ENCODE data around the gene SLC7A4.

The SLC7A4 gene

GRCh38 chr22:20993304-20994127 is 38.8 kb downstream of the SLC7A4 start:
- TF ChIP-seq CTCF (IDR thresholded peaks at IDR 0.05): no peak
- Mint-ChIP-seq H3K4me1 (no peaks in the 10 kb centered on the region), H3K9me3 (no peaks in the 10 kb centered on the region), H3K27ac (no peak overlapping the region), H3K36me3 (ENCODE audit: low read depth) (no peaks in the 10 kb centered on the region), H3K27me3 (ENCODE audit: low read depth, poor library complexity) (no peaks in the 10 kb centered on the region), H3K4me3 (no peak overlapping the region)
- DNase-seq: no peak

- no peaks in the 10 kb centered on the region for H3K27me3 Mint-ChIP-seq (ENCODE audit: low read depth, poor library complexity)
- no peaks in the 10 kb centered on the region for H3K4me1 Mint-ChIP-seq
- no peak for DNase-seq
- H3K9me3 Mint-ChIP-seq: no peaks in the 10 kb centered on the region
- H3K27ac Mint-ChIP-seq: no peak overlapping the region
- no peak overlapping the region for H3K4me3 Mint-ChIP-seq
- peaks cover 2% of the 10 kb centered on the region for H3K36me3 Mint-ChIP-seq (ENCODE audit: low read depth)
- no peak for TF ChIP-seq CTCF (IDR thresholded peaks at IDR 0.05)
Measured at GRCh38 chr22:20992456-20993303, 39.7 kb downstream of the SLC7A4 start.

- H3K27ac Mint-ChIP-seq: no peak overlapping the region
Measured at GRCh38 chr22:20992056-20992442, 40.3 kb downstream of the SLC7A4 start.

GRCh38 chr22:20991252-20992055 is 40.9 kb downstream of the SLC7A4 start:
- no peak overlapping the region for H3K4me3 Mint-ChIP-seq
- no peaks in the 10 kb centered on the region for H3K9me3 Mint-ChIP-seq
- no peak for TF ChIP-seq CTCF (IDR thresholded peaks at IDR 0.05)
- H3K4me1 Mint-ChIP-seq: no peaks in the 10 kb centered on the region
- H3K27ac Mint-ChIP-seq: no peak overlapping the region
- H3K36me3 Mint-ChIP-seq (ENCODE audit: low read depth): peaks cover 7% of the 10 kb centered on the region
- no peaks in the 10 kb centered on the region for H3K27me3 Mint-ChIP-seq (ENCODE audit: low read depth, poor library complexity)
- no peak for DNase-seq

More at GRCh38 chr22:20992056-20992442, 40.3 kb downstream of the SLC7A4 start:
- no peak for DNase-seq
- no peaks in the 10 kb centered on the region for H3K9me3 Mint-ChIP-seq
- no peaks in the 10 kb centered on the region for H3K27me3 Mint-ChIP-seq (ENCODE audit: low read depth, poor library complexity)
- no peak for TF ChIP-seq CTCF (IDR thresholded peaks at IDR 0.05)
- no peaks in the 10 kb centered on the region for H3K4me1 Mint-ChIP-seq
- no peak overlapping the region for H3K4me3 Mint-ChIP-seq
- H3K36me3 Mint-ChIP-seq (ENCODE audit: low read depth): peaks cover 4% of the 10 kb centered on the region

- no peaks in the 10 kb centered on the region for H3K4me1 Mint-ChIP-seq
- H3K36me3 Mint-ChIP-seq (ENCODE audit: low read depth): peaks cover 11% of the 10 kb centered on the region
- no peak for TF ChIP-seq CTCF (IDR thresholded peaks at IDR 0.05)
- no peak overlapping the region for H3K4me3 Mint-ChIP-seq
- no peaks in the 10 kb centered on the region for H3K9me3 Mint-ChIP-seq
- peak overlapping the region; percentile 57 for H3K27ac Mint-ChIP-seq
- no peaks in the 10 kb centered on the region for H3K27me3 Mint-ChIP-seq (ENCODE audit: low read depth, poor library complexity)
- no peak for DNase-seq
Measured at GRCh38 chr22:20990184-20991180, 41.9 kb downstream of the SLC7A4 start.

Data from nephron progenitor cell (in vitro differentiated cells).